K562 (cell line): ENCODE results near the gene AK4. TPM values are rescaled to one million over a fixed set of nuclear protein-coding genes. Genes with fewer than 3 reads are reported as not detected.

ENCODE experiments used
- ATAC-seq: fragments of 200-7000 bp; cut with Tn5 transposase; 3 replicates; pipeline ENCODE4 v1.9.1; 2020; ENCODE audit warnings: moderate library complexity
- BruUV-seq: library from RNA; stranded (reverse); fragments of 400-500 nt; replicated peaks from 2 replicates; lab custom pipeline; 2021; lab: Mats Ljungman, UMichigan
- CTCF ChIA-PET: fragments of 300-600 bp; formaldehyde crosslinking; extraction: SDS; loops from one replicate; lab custom pipeline; 2021; ENCODE audit warnings: low intra/inter-chr PET ratio; lab: Yijun Ruan, JAX
- POLR2A ChIA-PET: fragments of 300-600, 350-650 bp; sonication (Branson Sonifier 250); formaldehyde crosslinking; extraction: SDS; loops from one replicate; lab custom pipeline; 2021; ENCODE audit warnings: antibody characterized with exemption, inconsistent platforms; lab: Yijun Ruan, JAX
- DNase-seq, 4 experiments: peaks; one replicate each; pipeline versions ENCODE4 v3.0.0 to v3.0.0-alpha.2; 2011 to 2018; ENCODE audit warnings: low spot score in 3 of 4, mixed read lengths in 3 of 4; ENCODE audit errors: extremely low read depth in 1 of 4
- FAIRE-seq: peaks from 2 replicates; lab custom pipeline; 2011; peaks lifted over from hg19 to GRCh38; lab: Jason Lieb, UNC
- H2AFZ ChIP-seq: 2 replicates; pipeline ENCODE4 v1.6.0; 2011; ENCODE audit warnings: low read depth, low read length, control low read depth, inconsistent platforms
- H3K27ac ChIP-seq: fragments of 200-600 bp; 3 replicates; pipeline ENCODE4 v1.8.0; 2011; ENCODE audit warnings: low read depth, mild to moderate bottlenecking, control low read depth, inconsistent platforms, low read length, moderate library complexity, mixed read lengths; ENCODE audit errors: extremely low read depth
- H3K27me3 ChIP-seq, 2 experiments: fragments of 300-600 bp in 1 of 2; 2 replicates in 1 of 2; 3 replicates in 1 of 2; pipeline versions ENCODE4 v1.6.0 to v1.8.0; 2011; ENCODE audit warnings: inconsistent platforms in 2 of 2, low read length in 2 of 2, mild to moderate bottlenecking in 1 of 2, mixed read lengths in 1 of 2, moderate library complexity in 1 of 2; ENCODE audit not compliant: control insufficient read depth in 2 of 2, insufficient read depth in 2 of 2
- H3K36me3 ChIP-seq: fragments of 300-600 bp; 3 replicates; pipeline ENCODE4 v1.8.0; 2011; ENCODE audit warnings: mild to moderate bottlenecking, low read length, inconsistent platforms; ENCODE audit not compliant: control insufficient read depth, insufficient read depth
- H3K4me1 ChIP-seq, 2 experiments: fragments of 200-600 bp in 1 of 2; replicated peaks in 1 of 2; 2 replicates in 1 of 2; 3 replicates in 1 of 2; pipeline versions ENCODE4 v1.5.1 to v1.8.0; 2011; ENCODE audit warnings: inconsistent platforms in 2 of 2, low read length in 2 of 2, mild to moderate bottlenecking in 1 of 2, mixed read lengths in 1 of 2, moderate library complexity in 1 of 2; ENCODE audit not compliant: control insufficient read depth in 2 of 2, insufficient read depth in 2 of 2
- H3K4me2 ChIP-seq: 2 replicates; pipeline ENCODE4 v1.6.1; 2011; ENCODE audit warnings: low read length, control low read depth, inconsistent platforms, mixed read lengths; ENCODE audit not compliant: insufficient read depth
- H3K4me3 ChIP-seq: fragments of 200-600 bp; sonication (generic), shearing (Covaris generic); 2 replicates; pipeline ENCODE4 v1.5.1; 2016; ENCODE audit warnings: control low read depth, inconsistent platforms
- H3K79me2 ChIP-seq: fragments of 200-600 bp; 3 replicates; pipeline ENCODE4 v1.8.0; 2011; ENCODE audit warnings: low read length, inconsistent platforms; ENCODE audit not compliant: control insufficient read depth, insufficient read depth
- H3K9ac ChIP-seq, 2 experiments: 2 replicates each; pipeline versions ENCODE4 v1.6.0 to v1.6.1; 2011; ENCODE audit warnings: low read depth in 2 of 2, low read length in 2 of 2, control low read depth in 1 of 2, inconsistent platforms in 1 of 2, mild to moderate bottlenecking in 1 of 2, mixed read lengths in 1 of 2; ENCODE audit not compliant: insufficient read depth in 1 of 2
- H3K9me1 ChIP-seq: one replicate; pipeline ENCODE4 v1.6.0; 2011; ENCODE audit warnings: inconsistent platforms, mild to moderate bottlenecking, low read length, moderate library complexity; ENCODE audit not compliant: control insufficient read depth, insufficient read depth
- H3K9me3 ChIP-seq: replicated peaks from 2 replicates; pipeline ENCODE4 v1.5.1; 2011; ENCODE audit warnings: low read depth, low read length, inconsistent platforms; ENCODE audit not compliant: control insufficient read depth, insufficient read depth
- H4K20me1 ChIP-seq: replicated peaks from 2 replicates; pipeline ENCODE4 v1.6.1; 2011; ENCODE audit warnings: low read length, inconsistent platforms, mixed read lengths; ENCODE audit not compliant: control insufficient read depth, insufficient read depth
- CBFA2T3 ChIP-seq: fragments of 450-650 bp; IDR thresholded peaks from 2 replicates; pipeline ENCODE4 v1.6.1; 2017
- FOXA3 ChIP-seq, 2 experiments: fragments of 450-650 bp in 1 of 2; sonication (generic) in 1 of 2; formaldehyde crosslinking; IDR thresholded peaks in 1 of 2; conservative IDR thresholded peaks in 1 of 2; 2 replicates each; pipeline versions ENCODE4 v1.4.0 to v1.8.0; 2020 to 2022; ENCODE audit warnings: mild to moderate bottlenecking in 2 of 2, missing genetic modification reagents in 1 of 2
- LCOR ChIP-seq: sonication (generic); formaldehyde crosslinking; IDR thresholded peaks from 2 replicates; pipeline ENCODE4 v1.8.0; 2022; ENCODE audit warnings: mild to moderate bottlenecking, missing genetic modification reagents
- TCF3 ChIP-seq: sonication (generic); formaldehyde crosslinking; IDR thresholded peaks from 2 replicates; pipeline ENCODE4 v1.4.0; 2020; ENCODE audit warnings: mild to moderate bottlenecking, missing genetic modification reagents
- WGBS: fragments of 100-300 bp; shearing (Covaris generic); methylation state at CpG from one replicate; pipeline ENCODE4 v1.1.6; 2016; ENCODE audit warnings: low coverage, mixed read lengths; ENCODE audit not compliant: insufficient coverage; ENCODE audit errors: missing lambda C conversion rate; 5-methylcytosine and 5-hydroxymethylcytosine counted together
- in situ Hi-C: fragments of 300-500 bp; cut with MboI; formaldehyde crosslinking; loops from 4 replicates; pipeline ENCODE4 v1.15.0; 2018; ENCODE audit warnings: inconsistent platforms, mixed read lengths
- intact Hi-C: fragments of 100-400 bp; cut with micrococcal nuclease; formaldehyde crosslinking; loops from 2 replicates; pipeline ENCODE4 v1.14.2; 2022
- polyA plus RNA-seq, 8 experiments: library from polyadenylated mRNA; depleted of rRNA in 4 of 8; stranded (reverse) in 5 of 8; unstranded in 3 of 8; fragments of >200 nt; fragmentation: Nextera tagmentation in 2 of 8; fragmentation: Illumina TruSeq in 1 of 8; extraction: Ambion mirVana in 2 of 8; extraction: Trizol in 1 of 8; gene quantifications; 2 replicates each; pipeline versions ENCODE4 v1.2.1 to v1.2.3, GENCODE V29; 2011 to 2014; ENCODE audit warnings: inconsistent platforms in 1 of 8, missing spikeins in 1 of 8
- total RNA-seq, 7 experiments: library from RNA; depleted of rRNA in 6 of 7; stranded (reverse); fragments of >200 nt in 6 of 7; fragmentation: Illumina TruSeq in 2 of 7; extraction: Trizol in 2 of 7; gene quantifications; 2 replicates each; pipeline versions ENCODE4 v1.2.1 to v1.2.3, GENCODE V29; 2011 to 2021; ENCODE audit warnings: low replicate concordance in 1 of 7
- TF ChIP-seq, protein P1 (sequence below): fragments of 250-450 bp; sonication (Bioruptor Pico); IDR thresholded peaks from 2 replicates; pipeline ENCODE4 v1.4.0; 2020

Gene AK4
- total and polyA plus RNA-seq, 9 of the 15 experiments (the other 6 are each of a cell fraction or from before 2014, with no cell fraction given) = 10.4 to 96.6 (median 21.5) TPM

DNA sequence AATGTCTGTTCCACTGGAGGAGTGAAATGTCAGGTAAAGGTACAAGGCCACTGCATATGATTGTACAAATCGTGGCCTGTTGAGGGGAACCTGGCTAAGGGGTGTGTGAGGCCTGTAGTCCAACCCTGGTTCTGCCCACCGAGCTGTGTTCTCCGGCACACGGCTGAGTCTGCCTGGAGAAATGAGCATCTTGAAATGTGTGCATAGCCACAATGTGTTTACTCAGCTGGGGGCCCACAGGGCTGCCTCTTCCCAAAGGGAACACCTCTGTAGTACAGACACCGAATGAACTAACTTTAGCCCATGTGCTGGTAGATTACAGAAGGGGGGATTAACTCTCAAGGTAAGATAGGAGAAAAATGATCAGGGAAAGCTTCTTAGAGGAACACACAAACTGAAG lies 30.2 kb downstream of the AK4 start:
- ChIA-PET POLR2A (interaction anchor here (0.6 to 1.1 kb wide), 4 partner anchors 12 to 37 kb away, joined by 3 to 5 read pairs (median 3); no protein-coding TSS in a partner anchor), CTCF (no interaction called here)
- Histone ChIP-seq H2AFZ (no peak overlapping the region), H3K4me1 (peaks cover 7 to 37% of the 10 kb centered on the region in 2 experiments; a peak in 3 of 5 replicates), H3K4me3 (no peak overlapping the region), H3K79me2 (peaks cover 71% of the 10 kb centered on the region), H3K27ac (no peak overlapping the region), H3K9me3 (no peaks in the 10 kb centered on the region), H3K36me3 (no peaks in the 10 kb centered on the region), H4K20me1 (peaks cover 3% of the 10 kb centered on the region; the same call in 1 of the 2 replicates), H3K4me2 (peak overlapping the region; percentile 5; the same call in 1 of the 2 replicates), H3K27me3 (no peaks in the 10 kb centered on the region), H3K9ac (no peak overlapping the region), H3K9me1 (peaks cover 3% of the 10 kb centered on the region)
- TF ChIP-seq CBFA2T3 (peak; percentile 47), TCF3 (CRISPR knock-in tag) (peak; percentile 43), FOXA3 (CRISPR knock-in tag; conservative IDR thresholded peaks at IDR 0.05 in 1 of 2, IDR thresholded peaks at IDR 0.05 in 1 of 2) (peak in 1 of 2 experiments; percentile 93; a peak in 1 of 4 replicates), LCOR (no peak)
- TF ChIP-seq, protein P1, sequence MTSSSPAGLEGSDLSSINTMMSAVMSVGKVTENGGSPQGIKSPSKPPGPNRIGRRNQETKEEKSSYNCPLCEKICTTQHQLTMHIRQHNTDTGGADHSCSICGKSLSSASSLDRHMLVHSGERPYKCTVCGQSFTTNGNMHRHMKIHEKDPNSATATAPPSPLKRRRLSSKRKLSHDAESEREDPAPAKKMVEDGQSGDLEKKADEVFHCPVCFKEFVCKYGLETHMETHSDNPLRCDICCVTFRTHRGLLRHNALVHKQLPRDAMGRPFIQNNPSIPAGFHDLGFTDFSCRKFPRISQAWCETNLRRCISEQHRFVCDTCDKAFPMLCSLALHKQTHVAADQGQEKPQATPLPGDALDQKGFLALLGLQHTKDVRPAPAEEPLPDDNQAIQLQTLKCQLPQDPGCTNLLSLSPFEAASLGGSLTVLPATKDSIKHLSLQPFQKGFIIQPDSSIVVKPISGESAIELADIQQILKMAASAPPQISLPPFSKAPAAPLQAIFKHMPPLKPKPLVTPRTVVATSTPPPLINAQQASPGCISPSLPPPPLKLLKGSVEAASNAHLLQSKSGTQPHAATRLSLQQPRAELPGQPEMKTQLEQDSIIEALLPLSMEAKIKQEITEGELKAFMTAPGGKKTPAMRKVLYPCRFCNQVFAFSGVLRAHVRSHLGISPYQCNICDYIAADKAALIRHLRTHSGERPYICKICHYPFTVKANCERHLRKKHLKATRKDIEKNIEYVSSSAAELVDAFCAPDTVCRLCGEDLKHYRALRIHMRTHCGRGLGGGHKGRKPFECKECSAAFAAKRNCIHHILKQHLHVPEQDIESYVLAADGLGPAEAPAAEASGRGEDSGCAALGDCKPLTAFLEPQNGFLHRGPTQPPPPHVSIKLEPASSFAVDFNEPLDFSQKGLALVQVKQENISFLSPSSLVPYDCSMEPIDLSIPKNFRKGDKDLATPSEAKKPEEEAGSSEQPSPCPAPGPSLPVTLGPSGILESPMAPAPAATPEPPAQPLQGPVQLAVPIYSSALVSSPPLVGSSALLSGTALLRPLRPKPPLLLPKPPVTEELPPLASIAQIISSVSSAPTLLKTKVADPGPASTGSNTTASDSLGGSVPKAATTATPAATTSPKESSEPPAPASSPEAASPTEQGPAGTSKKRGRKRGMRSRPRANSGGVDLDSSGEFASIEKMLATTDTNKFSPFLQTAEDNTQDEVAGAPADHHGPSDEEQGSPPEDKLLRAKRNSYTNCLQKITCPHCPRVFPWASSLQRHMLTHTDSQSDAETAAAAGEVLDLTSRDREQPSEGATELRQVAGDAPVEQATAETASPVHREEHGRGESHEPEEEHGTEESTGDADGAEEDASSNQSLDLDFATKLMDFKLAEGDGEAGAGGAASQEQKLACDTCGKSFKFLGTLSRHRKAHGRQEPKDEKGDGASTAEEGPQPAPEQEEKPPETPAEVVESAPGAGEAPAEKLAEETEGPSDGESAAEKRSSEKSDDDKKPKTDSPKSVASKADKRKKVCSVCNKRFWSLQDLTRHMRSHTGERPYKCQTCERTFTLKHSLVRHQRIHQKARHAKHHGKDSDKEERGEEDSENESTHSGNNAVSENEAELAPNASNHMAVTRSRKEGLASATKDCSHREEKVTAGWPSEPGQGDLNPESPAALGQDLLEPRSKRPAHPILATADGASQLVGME = no peak
- DNase-seq (peak in 1 of 4 experiments; percentile 21), FAIRE-seq (no peak), ATAC-seq (peak; percentile 22)
- no TSS peak for BruUV-seq
- intact Hi-C loops (no loop called here), in situ Hi-C loops (no loop called here)
- 56% methylated on average over 5 of the region's 5 CpGs for WGBS
